ENCODE results near the gene PNLIP.

- TF ChIP-seq POLR2A (IDR thresholded peaks at IDR 0.05) (no peak), CTCF (IDR thresholded peaks at IDR 0.05) (no peak), EP300 (IDR thresholded peaks at IDR 0.05) (no peak)
Measured at GRCh38 chr10:116593139-116593740, 47.5 kb downstream of the PNLIP start.
